ENCODE measurements around the gene JAKMIP1.

Gene JAKMIP1

DNA sequence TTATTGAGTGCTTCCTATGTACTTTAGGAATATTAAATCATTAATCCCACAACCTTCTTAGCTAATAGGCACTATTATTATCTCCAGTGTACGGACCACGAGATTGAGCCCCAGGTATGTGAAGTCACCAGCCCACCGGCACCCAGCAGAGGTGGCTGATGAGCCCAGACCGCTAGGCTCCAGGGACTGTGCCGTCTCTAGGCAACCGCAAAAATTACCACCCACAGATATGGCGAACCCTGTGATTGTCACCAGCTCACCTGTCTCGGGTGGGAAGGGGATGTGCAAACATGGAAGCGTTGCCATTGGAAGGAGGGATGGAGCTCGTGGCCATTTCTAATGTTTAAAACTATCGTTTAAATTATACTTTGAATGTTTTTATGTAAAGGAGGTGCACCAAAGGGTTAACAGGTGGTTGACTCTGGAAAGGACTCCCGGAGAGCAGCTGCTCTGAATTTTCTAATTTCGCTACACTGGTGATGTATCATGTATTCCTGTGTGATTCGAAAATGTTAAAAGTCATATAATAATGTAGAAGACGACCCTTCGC is 21.0 kb upstream of the JAKMIP1 start:
- TF ChIP-seq NFIC (IDR thresholded peaks at IDR 0.05): no peak
- TF ChIP-seq TAF1 (IDR thresholded peaks at IDR 0.05; ENCODE audit: low read depth): no peak
- TF ChIP-seq, protein P1, sequence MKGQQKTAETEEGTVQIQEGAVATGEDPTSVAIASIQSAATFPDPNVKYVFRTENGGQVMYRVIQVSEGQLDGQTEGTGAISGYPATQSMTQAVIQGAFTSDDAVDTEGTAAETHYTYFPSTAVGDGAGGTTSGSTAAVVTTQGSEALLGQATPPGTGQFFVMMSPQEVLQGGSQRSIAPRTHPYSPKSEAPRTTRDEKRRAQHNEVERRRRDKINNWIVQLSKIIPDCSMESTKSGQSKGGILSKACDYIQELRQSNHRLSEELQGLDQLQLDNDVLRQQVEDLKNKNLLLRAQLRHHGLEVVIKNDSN (IDR thresholded peaks at IDR 0.05): no peak
- no peak for TF ChIP-seq EP300 (IDR thresholded peaks at IDR 0.05; ENCODE audit: borderline replicate concordance)
- TF ChIP-seq TCF12 (IDR thresholded peaks at IDR 0.05; ENCODE audit: low read depth): no peak
- TF ChIP-seq FOXM1 (IDR thresholded peaks at IDR 0.05; ENCODE audit: borderline replicate concordance, low read depth): no peak
- TF ChIP-seq YY1 (IDR thresholded peaks at IDR 0.05; ENCODE audit: low read depth): no peak
- TF ChIP-seq EGR1 (IDR thresholded peaks at IDR 0.05): no peak
- TF ChIP-seq, protein P2, sequence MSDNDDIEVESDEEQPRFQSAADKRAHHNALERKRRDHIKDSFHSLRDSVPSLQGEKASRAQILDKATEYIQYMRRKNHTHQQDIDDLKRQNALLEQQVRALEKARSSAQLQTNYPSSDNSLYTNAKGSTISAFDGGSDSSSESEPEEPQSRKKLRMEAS (IDR thresholded peaks at IDR 0.05): no peak
- no peak for TF ChIP-seq RAD21 (IDR thresholded peaks at IDR 0.05; ENCODE audit: low read depth)
- no peak for TF ChIP-seq CEBPB (IDR thresholded peaks at IDR 0.05)
- TF ChIP-seq CREB1 (IDR thresholded peaks at IDR 0.05; ENCODE audit: low read depth): no peak
- no peak for TF ChIP-seq TEAD4 (IDR thresholded peaks at IDR 0.05)
- TF ChIP-seq, protein P3, sequence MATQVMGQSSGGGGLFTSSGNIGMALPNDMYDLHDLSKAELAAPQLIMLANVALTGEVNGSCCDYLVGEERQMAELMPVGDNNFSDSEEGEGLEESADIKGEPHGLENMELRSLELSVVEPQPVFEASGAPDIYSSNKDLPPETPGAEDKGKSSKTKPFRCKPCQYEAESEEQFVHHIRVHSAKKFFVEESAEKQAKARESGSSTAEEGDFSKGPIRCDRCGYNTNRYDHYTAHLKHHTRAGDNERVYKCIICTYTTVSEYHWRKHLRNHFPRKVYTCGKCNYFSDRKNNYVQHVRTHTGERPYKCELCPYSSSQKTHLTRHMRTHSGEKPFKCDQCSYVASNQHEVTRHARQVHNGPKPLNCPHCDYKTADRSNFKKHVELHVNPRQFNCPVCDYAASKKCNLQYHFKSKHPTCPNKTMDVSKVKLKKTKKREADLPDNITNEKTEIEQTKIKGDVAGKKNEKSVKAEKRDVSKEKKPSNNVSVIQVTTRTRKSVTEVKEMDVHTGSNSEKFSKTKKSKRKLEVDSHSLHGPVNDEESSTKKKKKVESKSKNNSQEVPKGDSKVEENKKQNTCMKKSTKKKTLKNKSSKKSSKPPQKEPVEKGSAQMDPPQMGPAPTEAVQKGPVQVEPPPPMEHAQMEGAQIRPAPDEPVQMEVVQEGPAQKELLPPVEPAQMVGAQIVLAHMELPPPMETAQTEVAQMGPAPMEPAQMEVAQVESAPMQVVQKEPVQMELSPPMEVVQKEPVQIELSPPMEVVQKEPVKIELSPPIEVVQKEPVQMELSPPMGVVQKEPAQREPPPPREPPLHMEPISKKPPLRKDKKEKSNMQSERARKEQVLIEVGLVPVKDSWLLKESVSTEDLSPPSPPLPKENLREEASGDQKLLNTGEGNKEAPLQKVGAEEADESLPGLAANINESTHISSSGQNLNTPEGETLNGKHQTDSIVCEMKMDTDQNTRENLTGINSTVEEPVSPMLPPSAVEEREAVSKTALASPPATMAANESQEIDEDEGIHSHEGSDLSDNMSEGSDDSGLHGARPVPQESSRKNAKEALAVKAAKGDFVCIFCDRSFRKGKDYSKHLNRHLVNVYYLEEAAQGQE (IDR thresholded peaks at IDR 0.05; ENCODE audit: low read depth): no peak
- TF ChIP-seq ZBTB7A (IDR thresholded peaks at IDR 0.05; ENCODE audit: low read depth): no peak; the same call in 1 of the 2 replicates

DNA sequence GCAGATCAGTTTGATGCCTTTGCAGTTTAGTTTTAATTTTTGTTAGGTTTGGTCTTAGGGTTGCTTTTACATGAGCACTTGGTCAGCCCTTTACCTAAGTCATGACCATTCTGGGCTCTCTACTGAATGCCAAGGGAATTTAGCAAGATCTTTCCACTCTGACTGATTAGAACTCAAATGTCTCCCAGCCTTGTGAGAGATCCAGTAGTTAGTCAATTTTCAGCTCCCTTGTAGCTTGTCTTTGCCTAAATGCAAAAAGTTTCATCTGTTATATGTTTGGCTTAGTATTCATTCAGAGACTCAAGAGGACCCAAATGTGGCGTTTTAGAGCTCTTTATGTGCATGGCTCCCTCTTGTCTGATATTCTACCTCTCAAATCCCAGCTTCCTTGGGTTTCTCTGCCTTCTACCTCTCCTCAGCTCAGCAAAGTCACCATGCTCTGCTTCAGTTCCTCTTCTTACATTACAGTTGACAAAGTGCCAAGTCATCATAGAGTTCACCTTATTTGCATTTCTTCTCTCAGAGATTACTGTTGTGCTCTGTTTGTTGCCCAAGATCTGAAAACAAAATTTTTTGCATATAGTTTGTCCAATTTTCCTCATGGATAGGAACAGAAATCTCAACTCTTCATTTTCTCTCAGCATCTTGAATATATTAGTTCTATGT is 17.5 kb upstream of the JAKMIP1 start:
- TF ChIP-seq CEBPB (IDR thresholded peaks at IDR 0.05) (no peak), TEAD4 (IDR thresholded peaks at IDR 0.05) (no peak), TAF1 (IDR thresholded peaks at IDR 0.05; ENCODE audit: low read depth) (no peak), EGR1 (IDR thresholded peaks at IDR 0.05) (no peak), NFIC (IDR thresholded peaks at IDR 0.05) (no peak), RAD21 (IDR thresholded peaks at IDR 0.05; ENCODE audit: low read depth) (no peak), ZBTB7A (IDR thresholded peaks at IDR 0.05; ENCODE audit: low read depth) (no peak), EP300 (IDR thresholded peaks at IDR 0.05; ENCODE audit: borderline replicate concordance) (no peak), TCF12 (IDR thresholded peaks at IDR 0.05; ENCODE audit: low read depth) (no peak), FOXM1 (IDR thresholded peaks at IDR 0.05; ENCODE audit: borderline replicate concordance, low read depth) (no peak), CREB1 (IDR thresholded peaks at IDR 0.05; ENCODE audit: low read depth) (no peak), YY1 (IDR thresholded peaks at IDR 0.05; ENCODE audit: low read depth) (no peak)
- TF ChIP-seq, protein P3 (IDR thresholded peaks at IDR 0.05; ENCODE audit: low read depth): no peak
- TF ChIP-seq, protein P2 (IDR thresholded peaks at IDR 0.05): no peak
- TF ChIP-seq, protein P1 (IDR thresholded peaks at IDR 0.05): no peak

DNA sequence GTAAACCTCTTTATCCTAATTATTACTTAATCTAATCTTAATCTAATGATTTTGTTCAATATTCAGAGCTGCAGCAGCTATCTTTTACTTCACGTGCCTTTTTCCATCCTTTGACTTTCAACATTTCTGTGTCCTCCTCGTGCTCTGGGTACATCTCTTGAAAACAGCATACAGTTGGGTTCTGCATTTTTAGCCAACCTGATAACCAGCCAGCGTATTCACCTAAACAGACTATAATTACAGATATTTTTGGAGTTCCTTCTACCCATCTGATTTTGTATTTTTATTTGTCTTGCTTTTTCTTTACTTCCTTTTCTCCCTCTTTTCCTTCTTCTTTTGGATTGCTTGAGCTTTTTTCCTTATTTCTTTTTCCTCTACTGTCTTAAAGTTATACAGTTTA is 16.2 kb upstream of the JAKMIP1 start:
- TF ChIP-seq YY1 (IDR thresholded peaks at IDR 0.05; ENCODE audit: low read depth) (no peak), CEBPB (IDR thresholded peaks at IDR 0.05) (no peak), TEAD4 (IDR thresholded peaks at IDR 0.05) (no peak), NFIC (IDR thresholded peaks at IDR 0.05) (no peak), EP300 (IDR thresholded peaks at IDR 0.05; ENCODE audit: borderline replicate concordance) (no peak), RAD21 (IDR thresholded peaks at IDR 0.05; ENCODE audit: low read depth) (no peak), FOXM1 (IDR thresholded peaks at IDR 0.05; ENCODE audit: borderline replicate concordance, low read depth) (no peak)
- TF ChIP-seq, protein P3 (IDR thresholded peaks at IDR 0.05; ENCODE audit: low read depth): no peak

DNA sequence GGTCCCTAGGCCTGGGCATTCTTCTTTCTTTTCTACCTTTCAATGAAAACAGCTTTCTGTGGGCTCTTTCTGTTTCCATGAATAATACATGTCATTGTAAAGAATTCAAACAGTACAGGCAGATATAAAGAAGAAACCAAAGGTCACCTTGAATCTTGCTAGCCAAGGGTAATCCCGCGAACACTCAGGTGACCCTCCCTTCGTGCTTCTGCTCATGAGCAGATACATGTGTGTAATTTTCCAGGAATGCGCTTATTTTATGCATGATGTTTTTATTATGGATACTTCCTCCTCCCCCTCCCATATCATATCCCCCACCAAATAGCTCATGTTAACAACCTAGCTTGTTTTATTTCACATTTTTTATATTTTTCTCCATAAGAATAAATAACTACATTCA is 9.6 kb upstream of the JAKMIP1 start:
- TF ChIP-seq ZBTB7A (IDR thresholded peaks at IDR 0.05; ENCODE audit: low read depth) (no peak), FOXM1 (IDR thresholded peaks at IDR 0.05; ENCODE audit: borderline replicate concordance, low read depth) (no peak), RAD21 (IDR thresholded peaks at IDR 0.05; ENCODE audit: low read depth) (no peak), YY1 (IDR thresholded peaks at IDR 0.05; ENCODE audit: low read depth) (no peak), CEBPB (IDR thresholded peaks at IDR 0.05) (no peak), TEAD4 (IDR thresholded peaks at IDR 0.05) (no peak), EGR1 (IDR thresholded peaks at IDR 0.05) (no peak), TCF12 (IDR thresholded peaks at IDR 0.05; ENCODE audit: low read depth) (no peak), CREB1 (IDR thresholded peaks at IDR 0.05; ENCODE audit: low read depth) (no peak), TAF1 (IDR thresholded peaks at IDR 0.05; ENCODE audit: low read depth) (no peak), EP300 (IDR thresholded peaks at IDR 0.05; ENCODE audit: borderline replicate concordance) (no peak), NFIC (IDR thresholded peaks at IDR 0.05) (no peak)
- TF ChIP-seq, protein P2 (IDR thresholded peaks at IDR 0.05): no peak
- TF ChIP-seq, protein P1 (IDR thresholded peaks at IDR 0.05): no peak
- TF ChIP-seq, protein P3 (IDR thresholded peaks at IDR 0.05; ENCODE audit: low read depth): no peak
